Common myeloid progenitor, CD34-positive (primary cell): Measurements from ENCODE around the gene SOHLH2.

ENCODE experiments used
- CTCF ChIA-PET: fragments of 350-600 bp; sonication (Branson Sonifier 250); formaldehyde crosslinking; loops from one replicate; lab custom pipeline; 2021; ENCODE audit warnings: antibody characterized with exemption; lab: Charles Lee
- POLR2A ChIA-PET: fragments of 350-600 bp; sonication (Branson Sonifier 250); formaldehyde crosslinking; loops from one replicate; lab custom pipeline; 2021; ENCODE audit warnings: antibody characterized with exemption; lab: Charles Lee
- DNase-seq, 3 donors: peaks; one replicate each; pipeline versions ENCODE4 v3.0.0 to v3.0.0-alpha.2; 2013
- H3K27ac ChIP-seq, 2 experiments: 1 replicate in 1 of 2; 2 replicates in 1 of 2; pipeline ENCODE4 v1.7.0; 2013; ENCODE audit warnings: inconsistent platforms in 2 of 2, low read length in 2 of 2, mild to moderate bottlenecking in 2 of 2, low read depth in 1 of 2, moderate library complexity in 1 of 2; ENCODE audit not compliant: severe bottlenecking in 2 of 2, insufficient read depth in 1 of 2, poor library complexity in 1 of 2
- H3K27me3 ChIP-seq, 5 experiments: replicated peaks in 2 of 5; 1 replicate in 3 of 5; 2 replicates in 2 of 5; pipeline versions ENCODE4 v1.6.1 to v1.7.0; 2013; ENCODE audit warnings: low read length in 4 of 5, mild to moderate bottlenecking in 2 of 5, moderate library complexity in 2 of 5, inconsistent platforms in 1 of 5; ENCODE audit not compliant: insufficient read depth in 5 of 5, control insufficient read depth in 4 of 5
- H3K36me3 ChIP-seq, 4 experiments: 1 replicate in 2 of 4; 2 replicates in 2 of 4; pipeline versions ENCODE4 v1.6.1 to v1.7.0; 2013; ENCODE audit warnings: low read length in 3 of 4, control low read depth in 1 of 4, mild to moderate bottlenecking in 1 of 4; ENCODE audit not compliant: control insufficient read depth in 4 of 4, insufficient read depth in 4 of 4
- H3K4me1 ChIP-seq, 4 experiments: 1 replicate in 3 of 4; 2 replicates in 1 of 4; pipeline versions ENCODE4 v1.6.1 to v1.7.1; 2013; ENCODE audit warnings: low read length in 3 of 4, mild to moderate bottlenecking in 3 of 4, control low read depth in 1 of 4, inconsistent platforms in 1 of 4, moderate library complexity in 1 of 4; ENCODE audit not compliant: control insufficient read depth in 4 of 4, insufficient read depth in 4 of 4; ENCODE audit errors: control extremely low read depth in 1 of 4
- H3K4me3 ChIP-seq, 7 experiments: 1 replicate in 4 of 7; 2 replicates in 3 of 7; pipeline versions ENCODE4 v1.5.1 to v1.7.0; 2013; ENCODE audit warnings: mild to moderate bottlenecking in 7 of 7, low read length in 6 of 7, moderate library complexity in 6 of 7, inconsistent platforms in 2 of 7, low read depth in 2 of 7, control low read depth in 1 of 7; ENCODE audit not compliant: insufficient read depth in 4 of 7, control insufficient read depth in 1 of 7; ENCODE audit errors: extremely low read depth in 1 of 7
- H3K9me3 ChIP-seq, 5 experiments: 1 replicate in 4 of 5; 2 replicates in 1 of 5; pipeline versions ENCODE4 v1.6.1 to v1.7.1; 2013; ENCODE audit warnings: low read length in 4 of 5, mild to moderate bottlenecking in 2 of 5, inconsistent platforms in 1 of 5, low read depth in 1 of 5, moderate library complexity in 1 of 5; ENCODE audit not compliant: control insufficient read depth in 4 of 5, insufficient read depth in 2 of 5; ENCODE audit errors: control extremely low read depth in 1 of 5
- WGBS: methylation state at CpG from one replicate; pipeline ENCODE4 v1.1.5; 2013; ENCODE audit not compliant: insufficient coverage; 5-methylcytosine and 5-hydroxymethylcytosine counted together

SOHLH2 gene

GRCh38 chr13:36192166-36192565, 22.2 kb downstream of the SOHLH2 start:
- no peak for DNase-seq
- H3K4me1 ChIP-seq: no peaks in the 10 kb centered on the region
- H3K27ac ChIP-seq: no peak overlapping the region
- H3K9me3 ChIP-seq: no peaks in the 10 kb centered on the region
- H3K4me3 ChIP-seq: no peak overlapping the region
- POLR2A ChIA-PET: no interaction called here
- 93% methylated on average over 4 of the region's 6 CpGs for WGBS
- H3K27me3 ChIP-seq: no peaks in the 10 kb centered on the region
- CTCF ChIA-PET: no interaction called here
- no peaks in the 10 kb centered on the region for H3K36me3 ChIP-seq

- CTCF ChIA-PET: no interaction called here
- WGBS: no CpG with 5 or more reads among the region's 3 CpGs
- Histone ChIP-seq H3K9me3 (no peaks in the 10 kb centered on the region), H3K4me3 (no peak overlapping the region), H3K36me3 (no peaks in the 10 kb centered on the region), H3K27me3 (no peaks in the 10 kb centered on the region), H3K4me1 (no peaks in the 10 kb centered on the region), H3K27ac (no peak overlapping the region)
- POLR2A ChIA-PET: no interaction called here
- no peak for DNase-seq
Measured at GRCh38 chr13:36190771-36191170, 23.6 kb downstream of the SOHLH2 start.

- no peaks in the 10 kb centered on the region for H3K36me3 ChIP-seq
- ChIA-PET CTCF (no interaction called here), POLR2A (no interaction called here)
- no peak overlapping the region for H3K27ac ChIP-seq
- H3K27me3 ChIP-seq: no peaks in the 10 kb centered on the region
- H3K9me3 ChIP-seq: peaks cover 0 to 3% (median 0%) of the 10 kb centered on the region in 5 experiments
- H3K4me1 ChIP-seq: no peaks in the 10 kb centered on the region
- 100% methylated on average over 1 of the region's 1 CpG for WGBS
- no peak for DNase-seq
- no peak overlapping the region for H3K4me3 ChIP-seq
Measured at GRCh38 chr13:36188441-36188840, 25.9 kb downstream of the SOHLH2 start.

GRCh38 chr13:36183901-36184300, 30.5 kb downstream of the SOHLH2 start:
- Histone ChIP-seq H3K27me3 (no peaks in the 10 kb centered on the region), H3K4me1 (no peaks in the 10 kb centered on the region), H3K9me3 (peaks cover 0 to 3% (median 0%) of the 10 kb centered on the region in 5 experiments), H3K27ac (no peak overlapping the region), H3K4me3 (no peak overlapping the region), H3K36me3 (no peaks in the 10 kb centered on the region)
- ChIA-PET POLR2A (no interaction called here), CTCF (no interaction called here)
- no peak for DNase-seq

GRCh38 chr13:36175621-36176020, 38.7 kb downstream of the SOHLH2 start:
- ChIA-PET CTCF (no interaction called here), POLR2A (no interaction called here)
- DNase-seq: no peak
- Histone ChIP-seq H3K4me3 (no peak overlapping the region), H3K9me3 (no peaks in the 10 kb centered on the region), H3K4me1 (no peaks in the 10 kb centered on the region), H3K27me3 (no peaks in the 10 kb centered on the region), H3K36me3 (no peaks in the 10 kb centered on the region), H3K27ac (no peak overlapping the region)
- 100% methylated on average over 3 of the region's 5 CpGs for WGBS

- Histone ChIP-seq H3K4me1 (no peaks in the 10 kb centered on the region), H3K36me3 (no peaks in the 10 kb centered on the region), H3K27me3 (no peaks in the 10 kb centered on the region), H3K9me3 (no peaks in the 10 kb centered on the region), H3K4me3 (no peak overlapping the region), H3K27ac (no peak overlapping the region)
- DNase-seq: no peak
- 66% methylated on average over 3 of the region's 7 CpGs for WGBS
- ChIA-PET CTCF (no interaction called here), POLR2A (no interaction called here)
Measured at GRCh38 chr13:36174923-36175322, 39.4 kb downstream of the SOHLH2 start.

GRCh38 chr13:36173571-36174322, 40.6 kb downstream of the SOHLH2 start:
- H3K4me1 ChIP-seq: no peaks in the 10 kb centered on the region
- no peaks in the 10 kb centered on the region for H3K9me3 ChIP-seq
- WGBS: 80% methylated on average over 1 of the region's 4 CpGs
- H3K36me3 ChIP-seq: no peaks in the 10 kb centered on the region
- no peak overlapping the region for H3K27ac ChIP-seq
- no peaks in the 10 kb centered on the region for H3K27me3 ChIP-seq
- ChIA-PET POLR2A (no interaction called here), CTCF (no interaction called here)
- no peak overlapping the region for H3K4me3 ChIP-seq
- no peak for DNase-seq
